GM20431 (cell line): Measurements from ENCODE around the gene AVPR1A.

Experiments
- in situ Hi-C: fragments of 300-500 bp; cut with MseI, MboI; formaldehyde crosslinking; loops from one replicate; pipeline ENCODE4 v1.15.0; 2020; ENCODE audit warnings: low sequenced_read_pairs; ENCODE audit not compliant: unreplicated experiment

AVPR1A gene

GRCh38 chr12:63098851-63099250, 52.1 kb downstream of the AVPR1A start:
- in situ Hi-C loops = no loop called here

- in situ Hi-C loops = no loop called here
These were observed 55.5 kb downstream of the AVPR1A start for GRCh38 chr12:63095369-63095980.

GRCh38 chr12:63093711-63094110, 57.3 kb downstream of the AVPR1A start:
- in situ Hi-C loops = no loop called here

- in situ Hi-C loops = no loop called here
These were observed 57.9 kb downstream of the AVPR1A start for GRCh38 chr12:63093084-63093483.
